Measurements from ENCODE around the gene POLR3H. TPM values are rescaled to one million over a fixed set of nuclear protein-coding genes. Genes with fewer than 3 reads are reported as not detected.
A peak's percentile ranks its signal among the peaks of the same experiment; 100 is the strongest.

POLR3H gene
- total and polyA plus RNA-seq, 2 experiments from 2014 or later: 19.0 to 26.5 TPM

DNA sequence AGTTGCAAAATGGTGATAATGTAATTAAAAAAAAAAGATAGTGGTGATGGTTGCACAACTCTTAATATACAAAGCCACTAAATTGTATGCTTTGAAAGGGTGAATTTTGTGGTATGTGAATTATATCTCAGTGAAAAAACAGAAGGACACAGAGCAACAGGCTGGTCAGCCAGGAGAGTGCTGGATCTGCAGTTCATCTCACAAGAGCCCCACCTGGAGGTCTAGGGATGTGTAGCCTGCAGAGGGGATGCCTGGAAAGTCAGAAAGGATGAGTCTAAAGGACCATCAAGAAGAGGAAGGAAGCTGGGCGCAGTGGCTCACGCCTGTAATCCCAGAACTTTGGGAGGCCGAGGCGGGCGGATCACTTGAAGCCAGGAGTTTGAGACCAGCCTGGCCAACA, 9.0 kb downstream of the POLR3H start:
- peak; percentile 58 for ATAC-seq
- Mint-ChIP-seq H3K4me3 (no peak overlapping the region; the same call in 2 of the 3 replicates), H3K36me3 (ENCODE audit: low read depth) (peaks cover 60% of the 10 kb centered on the region), H3K27ac (no peak overlapping the region), H3K27me3 (ENCODE audit: insufficient read depth, low read depth, poor library complexity) (peaks cover 7% of the 10 kb centered on the region), H3K9me3 (no peaks in the 10 kb centered on the region), H3K4me1 (peaks cover 13% of the 10 kb centered on the region)
- Histone ChIP-seq H3K79me2 (replicated peaks; ENCODE audit: insufficient read depth) (peaks cover 16% of the 10 kb centered on the region; the same call in 1 of the 2 replicates), H4K20me1 (replicated peaks; ENCODE audit: insufficient read depth) (peaks cover 12% of the 10 kb centered on the region), H3K27ac (ENCODE audit: low read depth) (no peak overlapping the region), H3F3A (replicated peaks; ENCODE audit: low read depth) (peaks cover 11% of the 10 kb centered on the region), H3K4me2 (no peak overlapping the region), H3K9me2 (ENCODE audit: insufficient read depth) (no peaks in the 10 kb centered on the region), H3K4me3 (no peak overlapping the region), H3K27me3 (ENCODE audit: insufficient read depth) (no peaks in the 10 kb centered on the region), H3K4me1 (ENCODE audit: insufficient read depth) (peaks cover 3% of the 10 kb centered on the region; the same call in 1 of the 2 replicates), H3K36me3 (ENCODE audit: insufficient read depth) (peaks cover 10% of the 10 kb centered on the region; the same call in 1 of the 2 replicates), H2AFZ (no peak overlapping the region)
- peak; percentile 75 for DNase-seq (ENCODE audit: low spot score)
- TF ChIP-seq, protein P1, sequence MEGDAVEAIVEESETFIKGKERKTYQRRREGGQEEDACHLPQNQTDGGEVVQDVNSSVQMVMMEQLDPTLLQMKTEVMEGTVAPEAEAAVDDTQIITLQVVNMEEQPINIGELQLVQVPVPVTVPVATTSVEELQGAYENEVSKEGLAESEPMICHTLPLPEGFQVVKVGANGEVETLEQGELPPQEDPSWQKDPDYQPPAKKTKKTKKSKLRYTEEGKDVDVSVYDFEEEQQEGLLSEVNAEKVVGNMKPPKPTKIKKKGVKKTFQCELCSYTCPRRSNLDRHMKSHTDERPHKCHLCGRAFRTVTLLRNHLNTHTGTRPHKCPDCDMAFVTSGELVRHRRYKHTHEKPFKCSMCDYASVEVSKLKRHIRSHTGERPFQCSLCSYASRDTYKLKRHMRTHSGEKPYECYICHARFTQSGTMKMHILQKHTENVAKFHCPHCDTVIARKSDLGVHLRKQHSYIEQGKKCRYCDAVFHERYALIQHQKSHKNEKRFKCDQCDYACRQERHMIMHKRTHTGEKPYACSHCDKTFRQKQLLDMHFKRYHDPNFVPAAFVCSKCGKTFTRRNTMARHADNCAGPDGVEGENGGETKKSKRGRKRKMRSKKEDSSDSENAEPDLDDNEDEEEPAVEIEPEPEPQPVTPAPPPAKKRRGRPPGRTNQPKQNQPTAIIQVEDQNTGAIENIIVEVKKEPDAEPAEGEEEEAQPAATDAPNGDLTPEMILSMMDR (conservative IDR thresholded peaks at IDR 0.05; ENCODE audit: low read depth in 2 of 2): peak; percentile 54 to 57
- TF ChIP-seq NANOG (IDR thresholded peaks at IDR 0.05; ENCODE audit: borderline replicate concordance) (no peak), STAT1 (IDR thresholded peaks at IDR 0.05; ENCODE audit: unreplicated experiment) (no peak), ZNF114 (CRISPR knock-in tag; IDR thresholded peaks at IDR 0.05) (no peak), ZNF331 (CRISPR knock-in tag; IDR thresholded peaks at IDR 0.05; ENCODE audit: low read depth) (no peak)
- TF ChIP-seq, protein P2, sequence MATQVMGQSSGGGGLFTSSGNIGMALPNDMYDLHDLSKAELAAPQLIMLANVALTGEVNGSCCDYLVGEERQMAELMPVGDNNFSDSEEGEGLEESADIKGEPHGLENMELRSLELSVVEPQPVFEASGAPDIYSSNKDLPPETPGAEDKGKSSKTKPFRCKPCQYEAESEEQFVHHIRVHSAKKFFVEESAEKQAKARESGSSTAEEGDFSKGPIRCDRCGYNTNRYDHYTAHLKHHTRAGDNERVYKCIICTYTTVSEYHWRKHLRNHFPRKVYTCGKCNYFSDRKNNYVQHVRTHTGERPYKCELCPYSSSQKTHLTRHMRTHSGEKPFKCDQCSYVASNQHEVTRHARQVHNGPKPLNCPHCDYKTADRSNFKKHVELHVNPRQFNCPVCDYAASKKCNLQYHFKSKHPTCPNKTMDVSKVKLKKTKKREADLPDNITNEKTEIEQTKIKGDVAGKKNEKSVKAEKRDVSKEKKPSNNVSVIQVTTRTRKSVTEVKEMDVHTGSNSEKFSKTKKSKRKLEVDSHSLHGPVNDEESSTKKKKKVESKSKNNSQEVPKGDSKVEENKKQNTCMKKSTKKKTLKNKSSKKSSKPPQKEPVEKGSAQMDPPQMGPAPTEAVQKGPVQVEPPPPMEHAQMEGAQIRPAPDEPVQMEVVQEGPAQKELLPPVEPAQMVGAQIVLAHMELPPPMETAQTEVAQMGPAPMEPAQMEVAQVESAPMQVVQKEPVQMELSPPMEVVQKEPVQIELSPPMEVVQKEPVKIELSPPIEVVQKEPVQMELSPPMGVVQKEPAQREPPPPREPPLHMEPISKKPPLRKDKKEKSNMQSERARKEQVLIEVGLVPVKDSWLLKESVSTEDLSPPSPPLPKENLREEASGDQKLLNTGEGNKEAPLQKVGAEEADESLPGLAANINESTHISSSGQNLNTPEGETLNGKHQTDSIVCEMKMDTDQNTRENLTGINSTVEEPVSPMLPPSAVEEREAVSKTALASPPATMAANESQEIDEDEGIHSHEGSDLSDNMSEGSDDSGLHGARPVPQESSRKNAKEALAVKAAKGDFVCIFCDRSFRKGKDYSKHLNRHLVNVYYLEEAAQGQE (IDR thresholded peaks at IDR 0.05; ENCODE audit: unreplicated experiment): no peak

DNA sequence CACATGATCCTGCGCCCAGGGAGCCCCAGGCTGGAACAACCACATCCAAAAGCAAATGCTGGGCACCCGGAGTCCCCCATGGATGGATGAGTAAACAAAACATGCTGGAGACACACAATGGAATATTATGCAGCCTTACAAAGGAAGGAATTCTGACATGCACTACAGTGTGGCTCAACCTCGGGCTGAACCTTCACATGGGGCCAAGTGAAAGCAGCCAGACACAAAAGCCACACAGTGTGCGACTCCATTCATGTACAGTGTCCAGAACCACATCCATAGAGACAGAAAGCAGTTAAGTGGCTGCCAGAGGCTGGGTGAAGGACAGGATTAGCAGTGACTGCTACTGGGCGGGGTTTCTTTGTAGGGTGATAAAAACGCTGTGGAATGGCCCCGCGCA, 10.1 kb downstream of the POLR3H start:
- peaks cover 11% of the 10 kb centered on the region; the same call in 1 of the 2 replicates for H3K79me2 ChIP-seq (replicated peaks; ENCODE audit: insufficient read depth)
- H3K36me3 Mint-ChIP-seq (ENCODE audit: low read depth): peaks cover 55% of the 10 kb centered on the region
- ATAC-seq (no peak), DNase-seq (ENCODE audit: low spot score) (no peak)
- peaks cover 3% of the 10 kb centered on the region; the same call in 1 of the 2 replicates for H3K4me1 ChIP-seq (ENCODE audit: insufficient read depth)
- no peaks in the 10 kb centered on the region for H3K9me3 Mint-ChIP-seq
- no peak overlapping the region for H3K4me2 ChIP-seq
- peaks cover 12% of the 10 kb centered on the region for H4K20me1 ChIP-seq (replicated peaks; ENCODE audit: insufficient read depth)
- H3K27me3 Mint-ChIP-seq (ENCODE audit: insufficient read depth, low read depth, poor library complexity): peaks cover 12% of the 10 kb centered on the region
- no peak overlapping the region for H3K27ac Mint-ChIP-seq
- no peak overlapping the region for H2AFZ ChIP-seq
- H3F3A ChIP-seq (replicated peaks; ENCODE audit: low read depth): peaks cover 10% of the 10 kb centered on the region
- H3K4me1 Mint-ChIP-seq: peaks cover 13% of the 10 kb centered on the region
- no peak overlapping the region; the same call in 2 of the 3 replicates for H3K4me3 Mint-ChIP-seq
- no peaks in the 10 kb centered on the region for H3K9me2 ChIP-seq (ENCODE audit: insufficient read depth)
- no peak overlapping the region for H3K4me3 ChIP-seq
- no peaks in the 10 kb centered on the region for H3K27me3 ChIP-seq (ENCODE audit: insufficient read depth)
- H3K36me3 ChIP-seq (ENCODE audit: insufficient read depth): peaks cover 11% of the 10 kb centered on the region; the same call in 1 of the 2 replicates
- no peak overlapping the region for H3K27ac ChIP-seq (ENCODE audit: low read depth)
- TF ChIP-seq, protein P3, sequence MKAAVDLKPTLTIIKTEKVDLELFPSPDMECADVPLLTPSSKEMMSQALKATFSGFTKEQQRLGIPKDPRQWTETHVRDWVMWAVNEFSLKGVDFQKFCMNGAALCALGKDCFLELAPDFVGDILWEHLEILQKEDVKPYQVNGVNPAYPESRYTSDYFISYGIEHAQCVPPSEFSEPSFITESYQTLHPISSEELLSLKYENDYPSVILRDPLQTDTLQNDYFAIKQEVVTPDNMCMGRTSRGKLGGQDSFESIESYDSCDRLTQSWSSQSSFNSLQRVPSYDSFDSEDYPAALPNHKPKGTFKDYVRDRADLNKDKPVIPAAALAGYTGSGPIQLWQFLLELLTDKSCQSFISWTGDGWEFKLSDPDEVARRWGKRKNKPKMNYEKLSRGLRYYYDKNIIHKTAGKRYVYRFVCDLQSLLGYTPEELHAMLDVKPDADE (IDR thresholded peaks at IDR 0.05): no peak
- TF ChIP-seq, protein P4, sequence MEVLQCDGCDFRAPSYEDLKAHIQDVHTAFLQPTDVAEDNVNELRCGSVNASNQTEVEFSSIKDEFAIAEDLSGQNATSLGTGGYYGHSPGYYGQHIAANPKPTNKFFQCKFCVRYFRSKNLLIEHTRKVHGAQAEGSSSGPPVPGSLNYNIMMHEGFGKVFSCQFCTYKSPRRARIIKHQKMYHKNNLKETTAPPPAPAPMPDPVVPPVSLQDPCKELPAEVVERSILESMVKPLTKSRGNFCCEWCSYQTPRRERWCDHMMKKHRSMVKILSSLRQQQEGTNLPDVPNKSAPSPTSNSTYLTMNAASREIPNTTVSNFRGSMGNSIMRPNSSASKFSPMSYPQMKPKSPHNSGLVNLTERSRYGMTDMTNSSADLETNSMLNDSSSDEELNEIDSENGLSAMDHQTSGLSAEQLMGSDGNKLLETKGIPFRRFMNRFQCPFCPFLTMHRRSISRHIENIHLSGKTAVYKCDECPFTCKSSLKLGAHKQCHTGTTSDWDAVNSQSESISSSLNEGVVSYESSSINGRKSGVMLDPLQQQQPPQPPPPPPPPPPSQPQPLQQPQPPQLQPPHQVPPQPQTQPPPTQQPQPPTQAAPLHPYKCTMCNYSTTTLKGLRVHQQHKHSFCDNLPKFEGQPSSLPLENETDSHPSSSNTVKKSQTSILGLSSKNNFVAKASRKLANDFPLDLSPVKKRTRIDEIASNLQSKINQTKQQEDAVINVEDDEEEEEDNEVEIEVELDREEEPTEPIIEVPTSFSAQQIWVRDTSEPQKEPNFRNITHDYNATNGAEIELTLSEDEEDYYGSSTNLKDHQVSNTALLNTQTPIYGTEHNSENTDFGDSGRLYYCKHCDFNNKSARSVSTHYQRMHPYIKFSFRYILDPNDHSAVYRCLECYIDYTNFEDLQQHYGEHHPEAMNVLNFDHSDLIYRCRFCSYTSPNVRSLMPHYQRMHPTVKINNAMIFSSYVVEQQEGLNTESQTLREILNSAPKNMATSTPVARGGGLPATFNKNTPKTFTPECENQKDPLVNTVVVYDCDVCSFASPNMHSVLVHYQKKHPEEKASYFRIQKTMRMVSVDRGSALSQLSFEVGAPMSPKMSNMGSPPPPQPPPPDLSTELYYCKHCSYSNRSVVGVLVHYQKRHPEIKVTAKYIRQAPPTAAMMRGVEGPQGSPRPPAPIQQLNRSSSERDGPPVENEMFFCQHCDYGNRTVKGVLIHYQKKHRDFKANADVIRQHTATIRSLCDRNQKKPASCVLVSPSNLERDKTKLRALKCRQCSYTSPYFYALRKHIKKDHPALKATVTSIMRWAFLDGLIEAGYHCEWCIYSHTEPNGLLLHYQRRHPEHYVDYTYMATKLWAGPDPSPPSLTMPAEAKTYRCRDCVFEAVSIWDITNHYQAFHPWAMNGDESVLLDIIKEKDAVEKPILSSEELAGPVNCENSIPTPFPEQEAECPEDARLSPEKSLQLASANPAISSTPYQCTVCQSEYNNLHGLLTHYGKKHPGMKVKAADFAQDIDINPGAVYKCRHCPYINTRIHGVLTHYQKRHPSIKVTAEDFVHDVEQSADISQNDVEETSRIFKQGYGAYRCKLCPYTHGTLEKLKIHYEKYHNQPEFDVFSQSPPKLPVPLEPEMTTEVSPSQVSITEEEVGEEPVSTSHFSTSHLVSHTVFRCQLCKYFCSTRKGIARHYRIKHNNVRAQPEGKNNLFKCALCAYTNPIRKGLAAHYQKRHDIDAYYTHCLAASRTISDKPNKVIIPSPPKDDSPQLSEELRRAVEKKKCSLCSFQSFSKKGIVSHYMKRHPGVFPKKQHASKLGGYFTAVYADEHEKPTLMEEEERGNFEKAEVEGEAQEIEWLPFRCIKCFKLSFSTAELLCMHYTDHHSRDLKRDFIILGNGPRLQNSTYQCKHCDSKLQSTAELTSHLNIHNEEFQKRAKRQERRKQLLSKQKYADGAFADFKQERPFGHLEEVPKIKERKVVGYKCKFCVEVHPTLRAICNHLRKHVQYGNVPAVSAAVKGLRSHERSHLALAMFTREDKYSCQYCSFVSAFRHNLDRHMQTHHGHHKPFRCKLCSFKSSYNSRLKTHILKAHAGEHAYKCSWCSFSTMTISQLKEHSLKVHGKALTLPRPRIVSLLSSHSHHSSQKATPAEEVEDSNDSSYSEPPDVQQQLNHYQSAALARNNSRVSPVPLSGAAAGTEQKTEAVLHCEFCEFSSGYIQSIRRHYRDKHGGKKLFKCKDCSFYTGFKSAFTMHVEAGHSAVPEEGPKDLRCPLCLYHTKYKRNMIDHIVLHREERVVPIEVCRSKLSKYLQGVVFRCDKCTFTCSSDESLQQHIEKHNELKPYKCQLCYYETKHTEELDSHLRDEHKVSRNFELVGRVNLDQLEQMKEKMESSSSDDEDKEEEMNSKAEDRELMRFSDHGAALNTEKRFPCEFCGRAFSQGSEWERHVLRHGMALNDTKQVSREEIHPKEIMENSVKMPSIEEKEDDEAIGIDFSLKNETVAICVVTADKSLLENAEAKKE (CRISPR knock-in tag; IDR thresholded peaks at IDR 0.05): no peak
- no peak for TF ChIP-seq ZNF331 (CRISPR knock-in tag; IDR thresholded peaks at IDR 0.05; ENCODE audit: low read depth)
